Trophoblast cell (in vitro differentiated cells and primary cell): Measurements from ENCODE around the gene TNS1.

Source experiments
- DNase-seq, 2 donors: peaks; one replicate each; pipeline ENCODE4 v3.0.0-alpha.2; 2016
- H2AFZ ChIP-seq: 2 replicates; pipeline ENCODE4 v1.6.1; 2013; ENCODE audit warnings: low read length, moderate library complexity, mild to moderate bottlenecking; ENCODE audit not compliant: insufficient read depth, poor library complexity
- H2AK5ac ChIP-seq: 2 replicates; pipeline ENCODE4 v1.6.1; 2013; ENCODE audit warnings: mild to moderate bottlenecking, low read length
- H2BK120ac ChIP-seq: 2 replicates; pipeline ENCODE4 v1.6.1; 2013; ENCODE audit warnings: low read length, mild to moderate bottlenecking, moderate library complexity; ENCODE audit not compliant: insufficient read depth, poor library complexity
- H2BK12ac ChIP-seq: 2 replicates; pipeline ENCODE4 v1.6.1; 2013; ENCODE audit warnings: mild to moderate bottlenecking, low read length, moderate library complexity
- H2BK5ac ChIP-seq: 2 replicates; pipeline ENCODE4 v1.6.1; 2013; ENCODE audit warnings: low read length, low read depth, moderate library complexity, mild to moderate bottlenecking; ENCODE audit not compliant: poor library complexity
- H3K14ac ChIP-seq: 2 replicates; pipeline ENCODE4 v1.6.1; 2013; ENCODE audit warnings: mild to moderate bottlenecking, low read length
- H3K18ac ChIP-seq: 2 replicates; pipeline ENCODE4 v1.6.1; 2013; ENCODE audit warnings: mild to moderate bottlenecking, low read length
- H3K23ac ChIP-seq: 2 replicates; pipeline ENCODE4 v1.6.1; 2013; ENCODE audit warnings: low read length
- H3K27ac ChIP-seq: 2 replicates; pipeline ENCODE4 v1.5.1; 2013; ENCODE audit warnings: low read depth, mild to moderate bottlenecking, inconsistent platforms, low read length, moderate library complexity
- H3K27me3 ChIP-seq: 2 replicates; pipeline ENCODE4 v1.6.1; 2013; ENCODE audit warnings: inconsistent platforms, mild to moderate bottlenecking, low read length, moderate library complexity; ENCODE audit not compliant: insufficient read depth
- H3K36me3 ChIP-seq, 2 experiments: 1 replicate in 1 of 2; 2 replicates in 1 of 2; pipeline ENCODE4 v1.6.1; 2013; ENCODE audit warnings: low read length in 2 of 2, mild to moderate bottlenecking in 2 of 2, moderate library complexity in 1 of 2; ENCODE audit not compliant: insufficient read depth in 2 of 2, control insufficient read depth in 1 of 2
- H3K4ac ChIP-seq: 2 replicates; pipeline ENCODE4 v1.6.1; 2013; ENCODE audit warnings: low read depth, mild to moderate bottlenecking, low read length, moderate library complexity
- H3K4me1 ChIP-seq, 2 experiments: 1 replicate in 1 of 2; 2 replicates in 1 of 2; pipeline ENCODE4 v1.6.1; 2013; ENCODE audit warnings: low read length in 2 of 2, mild to moderate bottlenecking in 2 of 2, moderate library complexity in 1 of 2; ENCODE audit not compliant: insufficient read depth in 2 of 2, control insufficient read depth in 1 of 2
- H3K4me2 ChIP-seq: 2 replicates; pipeline ENCODE4 v1.6.1; 2013; ENCODE audit warnings: inconsistent platforms, mild to moderate bottlenecking, low read length, moderate library complexity
- H3K4me3 ChIP-seq: 2 replicates; pipeline ENCODE4 v1.5.1; 2013; ENCODE audit warnings: mild to moderate bottlenecking, low read depth, low read length, inconsistent platforms
- H3K79me1 ChIP-seq: one replicate; pipeline ENCODE4 v1.6.1; 2013; ENCODE audit warnings: low read length
- H3K79me2 ChIP-seq: 2 replicates; pipeline ENCODE4 v1.6.1; 2013; ENCODE audit warnings: low read length, mild to moderate bottlenecking; ENCODE audit not compliant: control insufficient read depth, insufficient read depth, poor library complexity
- H3K9ac ChIP-seq: 2 replicates; pipeline ENCODE4 v1.6.1; 2013; ENCODE audit warnings: mild to moderate bottlenecking, low read length
- H3K9me3 ChIP-seq: 2 replicates; pipeline ENCODE4 v1.6.1; 2013; ENCODE audit warnings: low read depth, mild to moderate bottlenecking, control low read depth, inconsistent platforms, low read length; ENCODE audit not compliant: insufficient read depth
- H4K12ac ChIP-seq: 2 replicates; pipeline ENCODE4 v1.6.1; 2013; ENCODE audit warnings: low read depth, mild to moderate bottlenecking, low read length, moderate library complexity
- H4K8ac ChIP-seq: 2 replicates; pipeline ENCODE4 v1.6.1; 2013; ENCODE audit warnings: low read depth, mild to moderate bottlenecking, low read length, moderate library complexity
- H4K91ac ChIP-seq: one replicate; pipeline ENCODE4 v1.6.1; 2013; ENCODE audit warnings: low read depth, mild to moderate bottlenecking, low read length, moderate library complexity
- WGBS: extraction: QIAGEN DNeasy Blood & Tissue Kit; methylation state at CpG from one replicate; pipeline ENCODE4 v1.1.7; 2013; ENCODE audit warnings: missing lambda C conversion rate; ENCODE audit not compliant: insufficient read length, insufficient coverage; ENCODE audit errors: extremely low coverage; 5-methylcytosine and 5-hydroxymethylcytosine counted together

TNS1 gene

DNA sequence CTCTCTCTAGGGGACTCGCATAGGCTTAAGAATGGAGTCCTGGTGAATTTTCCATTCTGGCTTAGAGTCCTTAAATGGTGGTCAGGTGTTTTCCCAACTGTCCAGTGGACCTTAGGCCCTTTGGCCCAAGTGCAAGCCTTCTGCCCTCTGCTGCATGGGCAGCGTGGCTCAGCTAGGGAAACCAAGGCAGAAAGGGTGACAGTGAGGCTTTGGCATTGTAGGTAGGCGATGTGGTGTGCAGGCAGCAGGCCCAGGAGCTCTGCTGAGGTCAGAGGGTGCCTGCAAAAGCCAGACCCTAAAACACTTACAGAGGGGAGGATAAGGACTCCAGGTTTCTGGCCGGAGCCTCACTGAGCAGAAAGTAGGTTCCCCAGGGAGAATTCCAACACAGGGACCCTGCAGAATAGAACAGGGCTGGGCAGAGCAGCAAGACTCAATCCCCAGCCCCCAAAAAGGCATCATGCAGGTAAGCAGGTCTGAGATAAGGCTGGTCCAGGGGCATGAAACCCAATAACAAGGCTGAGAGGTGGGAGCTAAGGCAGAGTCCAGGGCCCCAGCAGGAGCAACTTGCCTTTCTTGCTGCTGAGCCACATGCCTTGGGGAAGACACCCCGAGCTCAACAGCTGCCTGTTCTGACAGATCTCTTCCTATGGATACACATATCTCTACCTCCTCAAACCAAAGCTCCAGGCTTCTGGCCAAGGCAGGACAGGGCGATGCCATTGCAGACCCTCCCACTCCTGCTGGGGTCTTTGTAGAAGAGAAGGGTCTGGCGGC lies 199.7 kb downstream of the TNS1 start:
- Histone ChIP-seq H2AFZ (no peak overlapping the region), H3K14ac (no peak overlapping the region), H2BK120ac (no peak overlapping the region), H2BK5ac (no peak overlapping the region), H3K18ac (no peak overlapping the region), H3K4ac (no peak overlapping the region), H3K79me1 (no peaks in the 10 kb centered on the region), H3K9ac (no peak overlapping the region), H3K36me3 (no peaks in the 10 kb centered on the region), H3K27ac (no peak overlapping the region), H3K4me2 (no peak overlapping the region), H4K91ac (no peak overlapping the region), H2AK5ac (no peak overlapping the region), H3K79me2 (no peaks in the 10 kb centered on the region), H4K8ac (no peak overlapping the region), H3K4me1 (no peaks in the 10 kb centered on the region), H2BK12ac (no peak overlapping the region), H3K23ac (no peak overlapping the region), H4K12ac (no peak overlapping the region), H3K9me3 (no peaks in the 10 kb centered on the region), H3K27me3 (no peaks in the 10 kb centered on the region), H3K4me3 (no peak overlapping the region)
- no peak for DNase-seq
- no CpG with 5 or more reads among the region's 7 CpGs for WGBS

DNA sequence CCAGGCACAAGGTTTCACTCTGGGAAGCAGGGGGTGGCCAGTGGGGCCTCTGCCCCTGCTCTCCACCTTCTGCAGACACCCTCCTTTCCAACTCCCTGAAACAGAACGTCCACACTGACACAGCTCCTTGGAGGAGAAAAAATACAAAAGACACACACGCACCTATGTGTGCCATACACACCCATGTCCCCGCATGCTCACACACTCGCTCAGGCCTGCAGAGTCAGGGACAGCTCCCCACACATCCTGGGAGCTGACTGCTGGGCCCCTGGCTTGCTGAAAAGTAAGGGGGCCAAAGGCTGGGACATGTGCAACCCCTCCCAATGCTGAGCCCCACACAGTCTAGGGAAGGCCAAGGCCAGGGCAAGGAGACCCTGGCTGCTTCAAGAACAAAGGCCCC lies 200.5 kb downstream of the TNS1 start:
- no CpG with 5 or more reads among the region's 4 CpGs for WGBS
- H2AFZ ChIP-seq = no peak overlapping the region

DNA sequence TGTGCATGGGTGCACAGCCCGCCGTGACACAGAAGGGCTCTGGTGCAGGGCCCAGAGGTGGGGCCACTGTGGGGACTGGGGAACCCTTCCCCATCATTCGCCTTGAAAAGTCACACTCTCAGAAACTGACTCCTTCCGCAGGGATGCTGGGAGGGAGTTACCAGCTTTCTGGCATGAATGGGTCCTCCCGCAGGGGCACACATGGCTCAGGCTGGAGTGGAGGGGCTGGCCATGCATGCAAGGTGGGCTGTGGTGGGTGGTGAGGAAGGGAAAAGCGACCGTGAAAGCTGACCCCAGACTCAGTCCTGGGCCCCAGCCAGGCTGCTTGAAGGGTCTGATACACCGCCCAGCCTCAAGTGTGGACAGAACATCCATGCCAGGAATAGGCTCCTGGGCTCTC lies 201.1 kb downstream of the TNS1 start:
- WGBS = no CpG with 5 or more reads among the region's 8 CpGs
- no peak overlapping the region for H3K4me2 ChIP-seq
- no peaks in the 10 kb centered on the region for H3K79me1 ChIP-seq
- no peak overlapping the region for H3K14ac ChIP-seq
- no peak overlapping the region for H3K4ac ChIP-seq
- H3K4me1 ChIP-seq = no peaks in the 10 kb centered on the region
- H4K12ac ChIP-seq = no peak overlapping the region
- H3K79me2 ChIP-seq = no peaks in the 10 kb centered on the region
- H3K36me3 ChIP-seq = no peaks in the 10 kb centered on the region
- no peak overlapping the region for H3K9ac ChIP-seq
- H3K27ac ChIP-seq = no peak overlapping the region
- H2BK5ac ChIP-seq = no peak overlapping the region
- no peak overlapping the region for H3K23ac ChIP-seq
- no peak for DNase-seq
- no peak overlapping the region for H3K4me3 ChIP-seq
- H3K9me3 ChIP-seq = no peaks in the 10 kb centered on the region
- no peak overlapping the region for H4K8ac ChIP-seq
- no peak overlapping the region for H2BK120ac ChIP-seq
- no peak overlapping the region for H2AK5ac ChIP-seq
- no peaks in the 10 kb centered on the region for H3K27me3 ChIP-seq
- H4K91ac ChIP-seq = no peak overlapping the region
- H2AFZ ChIP-seq = no peak overlapping the region
- no peak overlapping the region for H2BK12ac ChIP-seq
- H3K18ac ChIP-seq = no peak overlapping the region

More for the DNA sequence above, 200.5 kb downstream of the TNS1 start:
- H3K4me1 ChIP-seq = no peaks in the 10 kb centered on the region
- no peak overlapping the region for H3K18ac ChIP-seq
- no peak overlapping the region for H4K91ac ChIP-seq
- H4K12ac ChIP-seq = no peak overlapping the region
- no peak overlapping the region for H4K8ac ChIP-seq
- H2BK5ac ChIP-seq = no peak overlapping the region
- H3K9ac ChIP-seq = no peak overlapping the region
- no peak for DNase-seq
- H2BK120ac ChIP-seq = no peak overlapping the region
- H3K4me2 ChIP-seq = no peak overlapping the region
- H3K9me3 ChIP-seq = no peaks in the 10 kb centered on the region
- no peaks in the 10 kb centered on the region for H3K36me3 ChIP-seq
- H3K27me3 ChIP-seq = no peaks in the 10 kb centered on the region
- no peaks in the 10 kb centered on the region for H3K79me1 ChIP-seq
- no peak overlapping the region for H3K14ac ChIP-seq
- H2BK12ac ChIP-seq = no peak overlapping the region
- no peak overlapping the region for H3K4me3 ChIP-seq
- no peaks in the 10 kb centered on the region for H3K79me2 ChIP-seq
- no peak overlapping the region for H3K4ac ChIP-seq
- H3K27ac ChIP-seq = no peak overlapping the region
- no peak overlapping the region for H3K23ac ChIP-seq
- H2AK5ac ChIP-seq = no peak overlapping the region

DNA sequence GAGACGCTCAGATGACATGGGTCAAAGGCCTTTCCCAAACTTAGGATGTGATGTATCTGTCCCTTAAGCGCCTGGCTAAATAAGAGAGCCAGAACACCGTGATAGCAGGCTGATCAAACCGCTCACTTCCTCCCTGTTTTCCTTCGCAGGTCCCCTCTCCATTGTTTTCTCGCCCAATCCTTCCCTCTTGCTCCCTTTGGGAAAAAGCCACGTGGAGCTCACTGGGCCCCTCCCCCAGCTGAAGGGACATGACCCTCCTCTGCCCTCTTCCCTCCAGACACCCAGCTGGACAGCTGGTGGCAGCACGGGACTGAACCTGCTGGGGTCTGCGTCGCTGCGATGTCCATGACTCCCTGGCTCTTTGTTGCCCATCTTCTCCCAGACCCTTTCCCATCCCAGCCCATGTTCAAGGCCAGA lies 201.7 kb downstream of the TNS1 start:
- Histone ChIP-seq H2BK5ac (no peak overlapping the region), H3K14ac (no peak overlapping the region), H3K4me1 (peaks cover 4 to 5% of the 10 kb centered on the region in 2 experiments), H2AFZ (no peak overlapping the region), H3K4me2 (no peak overlapping the region), H3K9ac (no peak overlapping the region), H4K8ac (no peak overlapping the region), H2BK120ac (no peak overlapping the region), H3K27ac (no peak overlapping the region), H3K4ac (no peak overlapping the region), H3K36me3 (no peaks in the 10 kb centered on the region), H3K9me3 (no peaks in the 10 kb centered on the region), H3K4me3 (no peak overlapping the region), H3K79me2 (no peaks in the 10 kb centered on the region), H3K79me1 (peaks cover under 1% of the 10 kb centered on the region), H2BK12ac (no peak overlapping the region), H2AK5ac (no peak overlapping the region), H3K27me3 (no peaks in the 10 kb centered on the region), H4K12ac (no peak overlapping the region), H3K18ac (no peak overlapping the region), H4K91ac (no peak overlapping the region), H3K23ac (no peak overlapping the region)
- WGBS = no CpG with 5 or more reads among the region's 11 CpGs
- no peak for DNase-seq
